Kasumi-1 (cell line): ENCODE measurements around the gene CGB3.

Experiments used
- DNase-seq, 2 experiments: peaks; one replicate each; lab custom pipeline; 2025; lab: John Stamatoyannopoulos, UW

CGB3 gene

GRCh38 chr19:49016067-49016839 lies 7.9 kb downstream of the CGB3 start:
- no peak for DNase-seq

- no peak for DNase-seq
These were observed 9.3 kb downstream of the CGB3 start for GRCh38 chr19:49014870-49015255.

GRCh38 chr19:49014123-49014869 lies 9.8 kb downstream of the CGB3 start:
- no peak for DNase-seq

- DNase-seq = no peak
These were observed 12.9 kb downstream of the CGB3 start for GRCh38 chr19:49011194-49011593.

- no peak for DNase-seq
These were observed 13.7 kb downstream of the CGB3 start for GRCh38 chr19:49010453-49010852.

GRCh38 chr19:49009828-49010227 lies 14.3 kb downstream of the CGB3 start:
- no peak for DNase-seq

GRCh38 chr19:49006905-49007304 lies 17.2 kb downstream of the CGB3 start:
- no peak for DNase-seq

- DNase-seq = no peak
These were observed 19.0 kb downstream of the CGB3 start for GRCh38 chr19:49004964-49005614.

- no peak for DNase-seq
These were observed 20.0 kb downstream of the CGB3 start for GRCh38 chr19:49004133-49004532.

GRCh38 chr19:48999481-49000325 lies 24.4 kb downstream of the CGB3 start:
- peak; percentile 59 to 61 for DNase-seq

- DNase-seq = peak; percentile 55 to 58
These were observed 26.2 kb downstream of the CGB3 start for GRCh38 chr19:48997972-48998371.

GRCh38 chr19:48994035-48994386 lies 30.1 kb downstream of the CGB3 start:
- DNase-seq = peak; percentile 27 to 56

GRCh38 chr19:48993175-48994034 lies 30.7 kb downstream of the CGB3 start, which contains the start of the genes GYS1 and RUVBL2:
Gene GYS1 (minus strand): TSS chr19:48993309. CDS start chr19:48993112, 197 bp downstream.
Gene RUVBL2 (plus strand): TSS chr19:48993887. CDS start chr19:48993912, 25 bp downstream.
- peak; percentile 99 for DNase-seq

GRCh38 chr19:48992581-48993174 lies 31.5 kb downstream of the CGB3 start:
- DNase-seq = no peak

- DNase-seq = peak; percentile 77 to 86
These were observed 32.1 kb downstream of the CGB3 start for GRCh38 chr19:48991873-48992580.

GRCh38 chr19:48991011-48991609 lies 33.0 kb downstream of the CGB3 start:
- no peak for DNase-seq

GRCh38 chr19:48990400-48990799 lies 33.7 kb downstream of the CGB3 start:
- no peak for DNase-seq

GRCh38 chr19:48989701-48990291 lies 34.3 kb downstream of the CGB3 start:
- no peak for DNase-seq

GRCh38 chr19:48988860-48989259 lies 35.3 kb downstream of the CGB3 start:
- no peak for DNase-seq
